HepG2 (cell line): Measurements from ENCODE around the gene IPPK. TPM values are rescaled to one million over a fixed set of nuclear protein-coding genes. Genes with fewer than 3 reads are reported as not detected.

Experiments used
- ATAC-seq: fragments of 200-7000 bp; cut with Tn5 transposase; 3 replicates; pipeline ENCODE4 v1.9.1; 2020; ENCODE audit warnings: mild to moderate bottlenecking, moderate library complexity
- BruUV-seq: library from RNA; stranded (reverse); fragments of 400-500 nt; replicated peaks from 2 replicates; lab custom pipeline; 2021; lab: Mats Ljungman, UMichigan
- CTCF ChIA-PET: fragments of 300-600 bp; formaldehyde crosslinking; extraction: SDS; loops from one replicate; lab custom pipeline; 2021; ENCODE audit warnings: low total read pairs, inconsistent platforms, low intra/inter-chr PET ratio; lab: Yijun Ruan, JAX
- POLR2A ChIA-PET: fragments of 350-600 bp; sonication (Branson Sonifier 250); formaldehyde crosslinking; loops from one replicate; lab custom pipeline; 2020; ENCODE audit warnings: antibody characterized with exemption, inconsistent platforms; lab: Yijun Ruan, JAX
- DNase-seq: peaks from one replicate; pipeline ENCODE4 v3.0.0-alpha.2; 2015; ENCODE audit warnings: low spot score
- FAIRE-seq: peaks from 3 replicates; lab custom pipeline; 2011; peaks lifted over from hg19 to GRCh38; lab: Jason Lieb, UNC
- H2AFZ ChIP-seq: one replicate; pipeline ENCODE4 v1.6.1; 2011; ENCODE audit warnings: low read length, inconsistent platforms
- H3K27ac ChIP-seq: fragments of 300-600 bp; 3 replicates; pipeline ENCODE4 v1.8.0; 2011; ENCODE audit warnings: mixed run types, mild to moderate bottlenecking, mixed read lengths, low read length, inconsistent platforms; ENCODE audit not compliant: insufficient read depth; ENCODE audit errors: extremely low read length
- H3K27me3 ChIP-seq, 2 experiments: fragments of 200-600 bp in 1 of 2; 2 replicates in 1 of 2; 3 replicates in 1 of 2; pipeline versions ENCODE4 v1.6.0 to v1.8.0; 2011; ENCODE audit warnings: low read length in 2 of 2, mild to moderate bottlenecking in 2 of 2, moderate library complexity in 2 of 2, inconsistent platforms in 1 of 2; ENCODE audit not compliant: insufficient read depth in 2 of 2, control insufficient read depth in 1 of 2
- H3K36me3 ChIP-seq, 2 experiments: fragments of 200-600 bp in 1 of 2; replicated peaks in 1 of 2; 2 replicates in 1 of 2; 3 replicates in 1 of 2; pipeline versions ENCODE4 v1.5.1 to v1.8.0; 2011; ENCODE audit warnings: low read length in 2 of 2, inconsistent platforms in 1 of 2; ENCODE audit not compliant: insufficient read depth in 2 of 2, control insufficient read depth in 1 of 2
- H3K4me1 ChIP-seq: 2 replicates; pipeline ENCODE4 v1.5.1; 2012; ENCODE audit warnings: low read length, inconsistent platforms; ENCODE audit not compliant: insufficient read depth
- H3K4me2 ChIP-seq: 2 replicates; pipeline ENCODE4 v1.6.0; 2011; ENCODE audit warnings: low read depth, low read length, inconsistent platforms
- H3K4me3 ChIP-seq, 3 experiments: fragments of 200-600 bp in 1 of 3; sonication (generic), shearing (Covaris generic) in 1 of 3; replicated peaks in 1 of 3; 2 replicates each; pipeline ENCODE4 v1.5.1; 2011 to 2016; ENCODE audit warnings: low read length in 3 of 3, inconsistent platforms in 2 of 3, low read depth in 2 of 3, mild to moderate bottlenecking in 2 of 3, control low read depth in 1 of 3, mixed read lengths in 1 of 3; ENCODE audit not compliant: insufficient read depth in 1 of 3
- H3K79me2 ChIP-seq: one replicate; pipeline ENCODE4 v1.6.1; 2011; ENCODE audit warnings: low read length, inconsistent platforms; ENCODE audit not compliant: insufficient read depth
- H3K9ac ChIP-seq: 2 replicates; pipeline ENCODE4 v1.6.0; 2011; ENCODE audit warnings: mild to moderate bottlenecking, low read depth, low read length, inconsistent platforms; ENCODE audit not compliant: insufficient read depth
- H3K9me3 ChIP-seq: 2 replicates; pipeline ENCODE4 v1.5.1; 2012; ENCODE audit warnings: mild to moderate bottlenecking, low read length
- H4K20me1 ChIP-seq: 2 replicates; pipeline ENCODE4 v1.6.0; 2011; ENCODE audit warnings: inconsistent platforms, mild to moderate bottlenecking, low read length, moderate library complexity; ENCODE audit not compliant: insufficient read depth
- ADNP ChIP-seq: sonication (generic); formaldehyde crosslinking; IDR thresholded peaks from 2 replicates; pipeline ENCODE4 v1.4.0; 2020; ENCODE audit warnings: missing genetic modification reagents
- ARNTL ChIP-seq: sonication (generic); formaldehyde crosslinking; IDR thresholded peaks from 2 replicates; pipeline ENCODE4 v1.4.0; 2020; ENCODE audit warnings: mild to moderate bottlenecking, missing genetic modification reagents
- BCLAF1 ChIP-seq: fragments of 450-650 bp; IDR thresholded peaks from 2 replicates; pipeline ENCODE4 v1.6.1; 2017; ENCODE audit warnings: mild to moderate bottlenecking
- CEBPG ChIP-seq: IDR thresholded peaks from 2 replicates; pipeline ENCODE4 v1.6.1; 2016
- ELF1 ChIP-seq: sonication (generic); formaldehyde crosslinking; IDR thresholded peaks from 2 replicates; pipeline ENCODE4 v1.4.0; 2020; ENCODE audit warnings: missing genetic modification reagents
- FOXC1 ChIP-seq: sonication (generic); formaldehyde crosslinking; IDR thresholded peaks from 2 replicates; pipeline ENCODE4 v1.8.0; 2022; ENCODE audit warnings: mild to moderate bottlenecking, missing genetic modification reagents, borderline replicate concordance
- HCFC1 ChIP-seq: fragments of 150-350 bp; IDR thresholded peaks from 2 replicates; pipeline ENCODE4 v1.6.1; 2014; ENCODE audit warnings: low read depth, low read length
- IRF2 ChIP-seq: IDR thresholded peaks from 2 replicates; pipeline ENCODE4 v1.6.1; 2018; ENCODE audit warnings: missing genetic modification reagents, missing compliant biosample characterization
- REPIN1 ChIP-seq: sonication (generic); formaldehyde crosslinking; IDR thresholded peaks from 2 replicates; pipeline ENCODE4 v1.8.0; 2022; ENCODE audit warnings: missing genetic modification reagents, low read depth, mild to moderate bottlenecking, borderline replicate concordance
- THAP11 ChIP-seq: IDR thresholded peaks from 2 replicates; pipeline ENCODE4 v1.6.1; 2016; ENCODE audit warnings: missing biosample characterization, missing genetic modification reagents
- YEATS2 ChIP-seq: sonication (generic); formaldehyde crosslinking; IDR thresholded peaks from 2 replicates; pipeline ENCODE4 v1.4.0; 2020; ENCODE audit warnings: missing genetic modification reagents, borderline replicate concordance
- ZFY ChIP-seq: sonication (generic); formaldehyde crosslinking; IDR thresholded peaks from 2 replicates; pipeline ENCODE4 v1.4.0; 2020; ENCODE audit warnings: missing genetic modification reagents
- ZHX2 ChIP-seq, 2 experiments: sonication (generic) in 1 of 2; formaldehyde crosslinking in 1 of 2; IDR thresholded peaks; 2 replicates each; pipeline versions ENCODE4 v1.6.1 to v1.9.0; 2014 to 2022; ENCODE audit warnings: antibody characterized with exemption in 1 of 2, borderline replicate concordance in 1 of 2, inconsistent platforms in 1 of 2, low read depth in 1 of 2, missing genetic modification reagents in 1 of 2
- ZNF382 ChIP-seq: sonication (generic); formaldehyde crosslinking; IDR thresholded peaks from 2 replicates; pipeline ENCODE4 v1.5.0; 2020; ENCODE audit warnings: missing genetic modification reagents, mild to moderate bottlenecking, borderline replicate concordance
- ZNF562 ChIP-seq: sonication (generic); formaldehyde crosslinking; IDR thresholded peaks from 2 replicates; pipeline ENCODE4 v1.8.0; 2022; ENCODE audit warnings: missing genetic modification reagents, borderline replicate concordance
- ZNF674 ChIP-seq: sonication (generic); formaldehyde crosslinking; IDR thresholded peaks from 2 replicates; pipeline ENCODE4 v1.5.0; 2020; ENCODE audit warnings: low read depth, mild to moderate bottlenecking, missing genetic modification reagents
- ZNF7 ChIP-seq: IDR thresholded peaks from 2 replicates; pipeline ENCODE4 v1.6.1; 2016; ENCODE audit warnings: missing biosample characterization, missing genetic modification reagents
- ZSCAN12 ChIP-seq: sonication (generic); formaldehyde crosslinking; IDR thresholded peaks from 2 replicates; pipeline ENCODE4 v1.9.0; 2021; ENCODE audit warnings: mild to moderate bottlenecking, missing genetic modification reagents
- ZSCAN9 ChIP-seq: IDR thresholded peaks from 2 replicates; pipeline ENCODE4 v1.6.1; 2016; ENCODE audit warnings: borderline replicate concordance
- WGBS: methylation state at CpG from one replicate; pipeline ENCODE4 v1.1.6; 2017; ENCODE audit warnings: low lambda C conversion rate; 5-methylcytosine and 5-hydroxymethylcytosine counted together
- in situ Hi-C: cut with HindIII; loops from 2 replicates; pipeline ENCODE4 v1.10.0; 2017; ENCODE audit warnings: low pct_unique_long_range_greater_than_20kb; ENCODE audit not compliant: extremely low pct_ligation_motif_present
- intact Hi-C: fragments of 100-400 bp; cut with micrococcal nuclease; formaldehyde crosslinking; loops from one replicate; pipeline ENCODE4 v1.10.0; 2022; ENCODE audit not compliant: unreplicated experiment
- polyA plus RNA-seq, 8 experiments: library from polyadenylated mRNA; depleted of rRNA in 3 of 8; stranded (reverse) in 7 of 8; unstranded in 1 of 8; fragments of >200 nt; fragmentation: Illumina TruSeq in 4 of 8; extraction: Trizol in 4 of 8; gene quantifications; 2 replicates each; pipeline versions ENCODE4 v1.2.1 to v1.2.3, GENCODE V29; 2011 to 2016; ENCODE audit warnings: low read depth in 4 of 8, missing spikeins in 1 of 8, mixed read lengths in 1 of 8; ENCODE audit not compliant: insufficient read depth in 1 of 8
- total RNA-seq, 5 experiments: library from RNA; depleted of rRNA; stranded (reverse); fragments of >200 nt; fragmentation: Illumina TruSeq; extraction: Trizol; gene quantifications; 2 replicates each; pipeline ENCODE4 v1.2.3, GENCODE V29; 2016; ENCODE audit warnings: low read depth in 1 of 5

Gene IPPK
- total and polyA plus RNA-seq, 2 of the 13 experiments (the other 11 are each of a cell fraction or from before 2014, with no cell fraction given), result 9.9 to 14.1 TPM

- Histone ChIP-seq H3K79me2 (no peaks in the 10 kb centered on the region), H3K9ac (no peak overlapping the region), H3K4me1 (0 out of 2 replicates have a peak, but pooled peaks cover 4% of the 10 kb centered on the region), H3K27me3 (no peaks in the 10 kb centered on the region), H3K4me3 (no peak overlapping the region), H3K36me3 (peaks cover 19 to 76% of the 10 kb centered on the region in 2 experiments), H2AFZ (no peak overlapping the region)
- POLR2A ChIA-PET, result no interaction called here
- in situ Hi-C loops, result no loop called here
- FAIRE-seq (no peak), ATAC-seq (no peak), DNase-seq (no peak)
- TF ChIP-seq ADNP (no peak), IRF2 (CRISPR knock-in tag) (no peak), ZSCAN9 (CRISPR knock-in tag) (no peak), YEATS2 (CRISPR knock-in tag) (no peak), ELF1 (CRISPR knock-in tag) (no peak), THAP11 (CRISPR knock-in tag) (no peak), ZHX2 (IDR thresholded peaks at IDR 0.05; ENCODE audit: low read depth) (no peak), ZHX2 (CRISPR knock-in tag; IDR thresholded peaks at IDR 0.05; ENCODE audit: borderline replicate concordance) (no peak), ZFY (CRISPR knock-in tag) (no peak), REPIN1 (CRISPR knock-in tag) (no peak), ZNF562 (CRISPR knock-in tag) (no peak), CEBPG (CRISPR knock-in tag) (no peak), BCLAF1 (no peak), ZSCAN12 (CRISPR knock-in tag) (no peak), FOXC1 (no peak), ZNF7 (CRISPR knock-in tag) (no peak), ZNF674 (no peak), HCFC1 (no peak), ARNTL (CRISPR knock-in tag) (no peak), ZNF382 (CRISPR knock-in tag) (no peak)
- TF ChIP-seq, all 625 proteins: peak for 0
- intact Hi-C loops, result no loop called here
- H3K27ac ChIP-seq, result no peak overlapping the region
- 98% methylated on average over 6 of the region's 7 CpGs for WGBS
- H3K9me3 ChIP-seq, result no peaks in the 10 kb centered on the region
- H4K20me1 ChIP-seq, result no peaks in the 10 kb centered on the region
- CTCF ChIA-PET, result no interaction called here
- BruUV-seq, result no TSS peak
- H3K4me2 ChIP-seq, result no peak overlapping the region
Measured at GRCh38 chr9:92644278-92644677, 25.7 kb downstream of the IPPK start.
